NK-92 (cell line): ENCODE results near the gene CETP.
"Not testable (repeated sequence)": the region's sequence is repeated elsewhere in the genome, so short reads cannot be mapped to it uniquely, and the experiment has no call there.

Experiments
- DNase-seq: peaks from one replicate; lab custom pipeline; 2025; ENCODE audit not compliant: unreplicated experiment; lab: John Stamatoyannopoulos, UW

The CETP gene

GRCh38 chr16:56980792-56981724 lies 19.3 kb downstream of the CETP start:
- DNase-seq, result no peak

- DNase-seq, result no peak
Observed at GRCh38 chr16:56981729-56982271, 20.1 kb downstream of the CETP start.

- DNase-seq, result no peak
Observed at GRCh38 chr16:56982695-56983094, 20.9 kb downstream of the CETP start.

GRCh38 chr16:56983211-56983751 lies 21.5 kb downstream of the CETP start:
- no peak for DNase-seq

GRCh38 chr16:56984639-56985038 lies 22.9 kb downstream of the CETP start:
- DNase-seq, result no peak

- DNase-seq, result no peak
Observed at GRCh38 chr16:56985288-56985961, 23.7 kb downstream of the CETP start.

- no peak for DNase-seq
Observed at GRCh38 chr16:56985962-56986360, 24.2 kb downstream of the CETP start.

- DNase-seq, result no peak
Observed at GRCh38 chr16:56986361-56986760, 24.6 kb downstream of the CETP start.

GRCh38 chr16:56986908-56987307 lies 25.2 kb downstream of the CETP start:
- DNase-seq, result not testable (repeated sequence)

- DNase-seq, result no peak
Observed at GRCh38 chr16:56987692-56988091, 25.9 kb downstream of the CETP start.

- DNase-seq, result no peak
Observed at GRCh38 chr16:56988161-56988947, 26.6 kb downstream of the CETP start.

- peak; percentile 45 for DNase-seq
Observed at GRCh38 chr16:56988948-56989945, 27.5 kb downstream of the CETP start, which contains the start of gene NLRC5. NLRC5 (plus strand) TSS chr16:56989557; CDS start chr16:57020713, 31,156 bp downstream.

GRCh38 chr16:56989988-56990387 lies 28.2 kb downstream of the CETP start:
- no peak for DNase-seq

GRCh38 chr16:56990407-56991286 lies 28.9 kb downstream of the CETP start:
- DNase-seq, result no peak

- DNase-seq, result not testable (repeated sequence)
Observed at GRCh38 chr16:56992431-56992830, 30.7 kb downstream of the CETP start.

- no peak for DNase-seq
Observed at GRCh38 chr16:56993204-56993603, 31.5 kb downstream of the CETP start.

GRCh38 chr16:56994311-56994710 lies 32.6 kb downstream of the CETP start:
- no peak for DNase-seq

GRCh38 chr16:56995136-56995805 lies 33.5 kb downstream of the CETP start:
- DNase-seq, result no peak
